HFFc6 (cell line): ENCODE results near the gene UBE2E2. TPM values are rescaled to one million over a fixed set of nuclear protein-coding genes. Genes with fewer than 3 reads are reported as not detected.

ENCODE experiments used
- DNase-seq: peaks from one replicate; pipeline ENCODE4 v3.0.0-alpha.2; 2018
- H3K27ac Mint-ChIP-seq: 2 replicates; pipeline ENCODE4 v1.8.0; 2020; ENCODE audit warnings: mild to moderate bottlenecking, mixed read lengths
- H3K27me3 Mint-ChIP-seq: 2 replicates; pipeline ENCODE4 v1.8.0; 2021; ENCODE audit warnings: mild to moderate bottlenecking, moderate library complexity, mixed read lengths; ENCODE audit not compliant: insufficient read depth
- H3K36me3 Mint-ChIP-seq: 2 replicates; pipeline ENCODE4 v1.8.0; 2021; ENCODE audit warnings: low read depth, mixed read lengths
- H3K4me1 Mint-ChIP-seq: 2 replicates; pipeline ENCODE4 v1.8.0; 2020; ENCODE audit warnings: low read depth, mixed read lengths
- H3K4me3 Mint-ChIP-seq: 2 replicates; pipeline ENCODE4 v1.8.0; 2020; ENCODE audit warnings: mild to moderate bottlenecking, moderate library complexity, mixed read lengths
- H3K9me3 Mint-ChIP-seq: 2 replicates; pipeline ENCODE4 v1.8.0; 2020; ENCODE audit warnings: mild to moderate bottlenecking, mixed read lengths
- CTCF ChIP-seq: fragments of 200-600 bp; sonication (generic); IDR thresholded peaks from 2 replicates; pipeline ENCODE4 v1.5.0; 2021; ENCODE audit warnings: antibody characterized with exemption, mild to moderate bottlenecking
- total RNA-seq, 6 experiments: library from RNA; stranded (reverse); fragmentation: NEBNext Ultra II Directional; extraction: Animal tissue kit (Norgen Biotek cat#: 25700); gene quantifications; 2 replicates in 1 of 6; 3 replicates in 5 of 6; pipeline ENCODE4 v1.2.3, GENCODE V29; 2021

The UBE2E2 gene
- total RNA-seq, 6 experiments from 2014 or later: 38.2 to 53.0 (median 47.2) TPM

DNA sequence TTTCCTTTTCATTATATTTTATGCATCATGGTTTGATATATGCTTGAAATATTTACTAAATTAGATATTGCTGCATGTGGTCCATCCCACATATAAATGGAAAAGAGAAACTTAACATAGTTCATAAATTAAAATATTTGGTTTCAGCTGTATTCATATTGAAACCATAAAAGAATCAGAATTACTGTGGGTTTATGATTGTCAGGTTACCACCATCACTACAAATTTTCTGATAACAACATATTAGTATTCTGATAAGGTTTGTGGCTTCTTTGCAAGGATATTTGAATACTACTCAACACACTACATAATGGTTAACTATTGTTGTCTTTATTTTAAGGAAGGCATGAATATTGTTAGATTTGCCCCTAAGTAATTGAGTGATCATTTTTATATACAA, 235.5 kb downstream of the UBE2E2 start:
- no peak for DNase-seq
- Mint-ChIP-seq H3K27ac (no peak overlapping the region), H3K9me3 (no peaks in the 10 kb centered on the region), H3K4me1 (peaks cover 19% of the 10 kb centered on the region), H3K4me3 (no peak overlapping the region), H3K36me3 (peaks cover 4% of the 10 kb centered on the region; the same call in 1 of the 2 replicates), H3K27me3 (no peaks in the 10 kb centered on the region)
- no peak for TF ChIP-seq CTCF

DNA sequence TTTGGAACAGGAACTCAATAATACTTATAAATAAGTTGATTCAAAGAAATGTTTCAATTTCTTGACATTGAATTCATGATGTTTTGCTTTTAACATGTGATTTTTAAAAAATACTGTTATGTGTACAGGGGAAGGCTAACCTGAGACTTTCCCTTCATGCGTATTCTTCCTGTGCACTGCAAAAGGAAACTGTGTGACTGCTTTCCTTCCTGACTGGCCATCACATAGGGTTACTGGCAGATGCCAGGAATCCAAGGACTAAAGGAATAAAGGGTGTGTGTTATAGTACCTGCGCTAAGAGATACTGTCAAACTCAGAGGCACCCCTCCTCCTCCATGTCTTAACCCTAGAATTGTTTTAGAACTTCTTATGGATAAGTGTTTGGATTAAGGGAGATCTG, 236.0 kb downstream of the UBE2E2 start:
- peaks cover 4% of the 10 kb centered on the region; the same call in 1 of the 2 replicates for H3K36me3 Mint-ChIP-seq
- H3K4me1 Mint-ChIP-seq: peaks cover 21% of the 10 kb centered on the region
- no peak for DNase-seq
- no peak overlapping the region for H3K27ac Mint-ChIP-seq
- no peaks in the 10 kb centered on the region for H3K9me3 Mint-ChIP-seq
- TF ChIP-seq CTCF: no peak
- H3K4me3 Mint-ChIP-seq: no peak overlapping the region
- H3K27me3 Mint-ChIP-seq: no peaks in the 10 kb centered on the region

- Mint-ChIP-seq H3K36me3 (no peaks in the 10 kb centered on the region), H3K27ac (no peak overlapping the region), H3K4me1 (peaks cover 20% of the 10 kb centered on the region), H3K9me3 (no peaks in the 10 kb centered on the region), H3K4me3 (no peak overlapping the region), H3K27me3 (no peaks in the 10 kb centered on the region)
- no peak for TF ChIP-seq CTCF
- DNase-seq: no peak
Measured at GRCh38 chr3:23440416-23441294, 237.5 kb downstream of the UBE2E2 start.

GRCh38 chr3:23442598-23443383, 239.7 kb downstream of the UBE2E2 start:
- TF ChIP-seq CTCF: no peak
- H3K4me3 Mint-ChIP-seq: no peak overlapping the region
- peak; percentile 42 for DNase-seq
- no peaks in the 10 kb centered on the region for H3K27me3 Mint-ChIP-seq
- no peaks in the 10 kb centered on the region for H3K36me3 Mint-ChIP-seq
- H3K4me1 Mint-ChIP-seq: peaks cover 24% of the 10 kb centered on the region
- H3K9me3 Mint-ChIP-seq: no peaks in the 10 kb centered on the region
- no peak overlapping the region; the same call in 1 of the 2 replicates for H3K27ac Mint-ChIP-seq

DNA sequence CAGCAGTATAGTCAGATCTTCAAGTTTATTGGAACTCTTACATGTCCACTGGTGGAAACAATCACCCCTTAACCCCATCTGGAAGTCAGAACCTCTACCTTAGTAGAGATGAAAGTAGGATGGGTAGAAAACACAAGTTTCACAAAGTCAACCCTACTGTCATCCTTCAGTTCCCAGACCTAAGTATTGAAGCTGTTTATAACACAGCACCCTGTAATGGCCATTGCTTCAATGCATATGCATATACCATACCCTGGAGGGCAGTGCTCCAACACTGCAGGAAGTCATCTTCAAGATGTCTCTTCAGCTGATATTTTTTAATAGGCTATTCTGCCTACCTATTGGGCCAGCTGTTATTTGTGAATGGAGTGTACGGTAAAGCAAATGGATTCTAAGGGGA, 241.3 kb downstream of the UBE2E2 start:
- DNase-seq: no peak
- peaks cover 24% of the 10 kb centered on the region for H3K4me1 Mint-ChIP-seq
- H3K36me3 Mint-ChIP-seq: no peaks in the 10 kb centered on the region
- H3K9me3 Mint-ChIP-seq: no peaks in the 10 kb centered on the region
- H3K27ac Mint-ChIP-seq: no peak overlapping the region
- H3K27me3 Mint-ChIP-seq: no peaks in the 10 kb centered on the region
- no peak overlapping the region for H3K4me3 Mint-ChIP-seq
- TF ChIP-seq CTCF: no peak
